HCT116 (cell line): Measurements from ENCODE around the gene S100A11. TPM values are rescaled to one million over a fixed set of nuclear protein-coding genes. Genes with fewer than 3 reads are reported as not detected.

Experiments used
- ATAC-seq: fragments of 200-7000 bp; cut with Tn5 transposase; 2 replicates; pipeline ENCODE4 v1.9.1; 2020; ENCODE audit warnings: mild to moderate bottlenecking, moderate library complexity
- BruUV-seq: library from RNA; stranded (reverse); fragments of 400-500 nt; replicated peaks from 2 replicates; lab custom pipeline; 2021; lab: Mats Ljungman, UMichigan
- CTCF ChIA-PET: fragments of 300-600 bp; sonication (Branson Sonifier 250); formaldehyde crosslinking; loops from one replicate; lab custom pipeline; 2021; ENCODE audit warnings: antibody characterized with exemption; lab: Charles Lee
- POLR2A ChIA-PET: fragments of 300-600, 350-600 bp; sonication (Branson Sonifier 250); formaldehyde crosslinking; loops from one replicate; lab custom pipeline; 2021; ENCODE audit warnings: antibody characterized with exemption; lab: Charles Lee
- RAD21 ChIA-PET, 2 experiments: fragments of 300-600 bp; sonication (Branson Sonifier 250); formaldehyde crosslinking; loops; one replicate each; lab custom pipeline; 2023; ENCODE audit warnings: low total read pairs in 2 of 2; ENCODE audit not compliant: uncharacterized antibody in 2 of 2, unreplicated experiment in 2 of 2, low non-redundant PET in 1 of 2; lab: Charles Lee
- DNase-seq: peaks from one replicate; pipeline ENCODE4 v3.0.0-alpha.2; 2010; ENCODE audit warnings: low read depth, low spot score
- H2AFZ ChIP-seq: fragments of 200-600 bp; shearing (Covaris generic), sonication (generic); 2 replicates; pipeline ENCODE4 v1.6.1; 2017; ENCODE audit warnings: low read depth, mixed run types, mixed read lengths, antibody characterized with exemption, low read length; ENCODE audit not compliant: poor library complexity, severe bottlenecking
- H3K27ac ChIP-seq: 2 replicates; pipeline ENCODE4 v1.5.1; 2012; ENCODE audit warnings: low read depth, low read length
- H3K27me3 ChIP-seq: fragments of 200-600 bp; sonication (generic); 2 replicates; pipeline ENCODE4 v1.6.1; 2016; ENCODE audit warnings: mixed run types, low read length, mixed read lengths; ENCODE audit not compliant: insufficient read depth
- H3K36me3 ChIP-seq, 2 experiments: fragments of 200-500 bp in 1 of 2; fragments of 200-600 bp in 1 of 2; sonication (Bioruptor generic) in 1 of 2; sonication (generic) in 1 of 2; 2 replicates each; pipeline versions ENCODE4 v1.5.1 to v1.6.1; 2014 to 2016; ENCODE audit warnings: low read length in 2 of 2, inconsistent platforms in 1 of 2, mixed read lengths in 1 of 2, mixed run types in 1 of 2; ENCODE audit not compliant: insufficient read depth in 2 of 2, control insufficient read depth in 1 of 2
- H3K4me1 ChIP-seq, 2 experiments: fragments of 200-600 bp in 1 of 2; sonication (generic) in 1 of 2; 2 replicates each; pipeline versions ENCODE4 v1.5.1 to v1.6.1; 2012 to 2017; ENCODE audit warnings: low read length in 2 of 2, inconsistent platforms in 1 of 2, mild to moderate bottlenecking in 1 of 2, mixed read lengths in 1 of 2, mixed run types in 1 of 2, moderate library complexity in 1 of 2; ENCODE audit not compliant: insufficient read depth in 2 of 2, control insufficient read depth in 1 of 2
- H3K4me2 ChIP-seq: fragments of 200-600 bp; sonication (generic); 2 replicates; pipeline ENCODE4 v1.6.1; 2017; ENCODE audit warnings: mixed run types, low read length, mixed read lengths
- H3K4me3 ChIP-seq, 2 experiments: fragments of 200-600 bp in 1 of 2; sonication (generic) in 1 of 2; replicated peaks in 1 of 2; 2 replicates each; pipeline ENCODE4 v1.5.1; 2011 to 2016; ENCODE audit warnings: low read length in 2 of 2, control low read depth in 1 of 2, low read depth in 1 of 2, mild to moderate bottlenecking in 1 of 2, mixed read lengths in 1 of 2, mixed run types in 1 of 2
- H3K79me2 ChIP-seq: fragments of 200-600 bp; sonication (generic); 2 replicates; pipeline ENCODE4 v1.6.1; 2017; ENCODE audit warnings: mild to moderate bottlenecking, mixed run types, low read length, moderate library complexity, mixed read lengths; ENCODE audit not compliant: insufficient read depth
- H3K9ac ChIP-seq: fragments of 200-600 bp; sonication (generic); 2 replicates; pipeline ENCODE4 v1.6.1; 2016; ENCODE audit warnings: low read length, mixed read lengths
- H3K9me2 ChIP-seq: fragments of 200-600 bp; sonication (generic), shearing (Covaris generic); 2 replicates; pipeline ENCODE4 v1.6.1; 2017; ENCODE audit warnings: mixed run types, mild to moderate bottlenecking, moderate library complexity; ENCODE audit not compliant: insufficient read depth
- H3K9me3 ChIP-seq, 2 experiments: fragments of 200-500 bp in 1 of 2; fragments of 200-600 bp in 1 of 2; sonication (Bioruptor generic) in 1 of 2; sonication (generic) in 1 of 2; 2 replicates each; pipeline ENCODE4 v1.6.1; 2014 to 2017; ENCODE audit warnings: low read length in 2 of 2, mixed read lengths in 2 of 2, inconsistent platforms in 1 of 2, low read depth in 1 of 2, mild to moderate bottlenecking in 1 of 2, mixed run types in 1 of 2, moderate library complexity in 1 of 2; ENCODE audit not compliant: control insufficient read depth in 1 of 2, insufficient read depth in 1 of 2
- H4K20me1 ChIP-seq: fragments of 200-600 bp; sonication (generic), shearing (Covaris generic); 2 replicates; pipeline ENCODE4 v1.6.1; 2017; ENCODE audit warnings: mixed run types, mild to moderate bottlenecking, moderate library complexity; ENCODE audit not compliant: insufficient read depth
- CBX3 ChIP-seq: IDR thresholded peaks from 2 replicates; pipeline ENCODE4 v1.6.1; 2012; ENCODE audit warnings: low read depth
- CEBPB ChIP-seq: IDR thresholded peaks from 2 replicates; pipeline ENCODE4 v1.6.1; 2012; ENCODE audit warnings: low read depth
- CTCF ChIP-seq, 3 experiments: fragments of 200-600 bp in 1 of 3; sonication (generic) in 1 of 3; IDR thresholded peaks in 2 of 3; conservative IDR thresholded peaks in 1 of 3; 2 replicates each; pipeline ENCODE4 v1.5.1; 2012 to 2017; ENCODE audit warnings: low read depth in 2 of 3, low read length in 2 of 3, antibody characterized with exemption in 1 of 3, borderline replicate concordance in 1 of 3, control low read depth in 1 of 3, mild to moderate bottlenecking in 1 of 3, mixed read lengths in 1 of 3, mixed run types in 1 of 3, moderate library complexity in 1 of 3; ENCODE audit not compliant: insufficient read depth in 1 of 3
- EGR1 ChIP-seq: IDR thresholded peaks from 2 replicates; pipeline ENCODE4 v1.6.1; 2012; ENCODE audit warnings: low read depth
- ELF1 ChIP-seq: IDR thresholded peaks from 2 replicates; pipeline ENCODE4 v1.6.1; 2012; ENCODE audit warnings: low read depth, borderline replicate concordance
- EZH2 ChIP-seq: fragments of 200-600 bp; sonication (generic); IDR thresholded peaks from 2 replicates; pipeline ENCODE4 v1.6.1; 2017; ENCODE audit warnings: antibody characterized with exemption, mixed run types
- FOSL1 ChIP-seq: IDR thresholded peaks from 2 replicates; pipeline ENCODE4 v1.6.1; 2012; ENCODE audit warnings: low read depth
- JUND ChIP-seq: IDR thresholded peaks from 2 replicates; pipeline ENCODE4 v1.6.1; 2012
- POLR2A ChIP-seq: IDR thresholded peaks from 2 replicates; pipeline ENCODE4 v1.7.0; 2011; ENCODE audit warnings: borderline replicate concordance; ENCODE audit not compliant: insufficient read depth, insufficient read length; ENCODE audit errors: extremely low read depth
- SIN3A ChIP-seq: IDR thresholded peaks from 2 replicates; pipeline ENCODE4 v1.6.1; 2012; ENCODE audit warnings: low read depth
- SP1 ChIP-seq: IDR thresholded peaks from 2 replicates; pipeline ENCODE4 v1.6.1; 2012; ENCODE audit warnings: low read depth
- YY1 ChIP-seq: IDR thresholded peaks from 2 replicates; pipeline ENCODE4 v1.6.1; 2011; ENCODE audit warnings: low read length, low read depth, moderate library complexity, mild to moderate bottlenecking; ENCODE audit not compliant: insufficient replicate concordance; ENCODE audit errors: extremely low read depth
- ZNF274 ChIP-seq: fragments of 200-500 bp; sonication (Bioruptor generic); IDR thresholded peaks from 2 replicates; pipeline ENCODE4 v1.6.1; 2014; ENCODE audit warnings: mild to moderate bottlenecking, low read depth, low read length, inconsistent platforms
- intact Hi-C: fragments of 100-400 bp; cut with micrococcal nuclease; formaldehyde crosslinking; loops from 2 replicates; pipeline ENCODE4 v1.10.0; 2022
- total RNA-seq: library from RNA; stranded (reverse); gene quantifications from one replicate; pipeline ENCODE4 v1.2.1, GENCODE V29; 2021; ENCODE audit not compliant: unreplicated experiment
- TF ChIP-seq, protein P1 (sequence below): IDR thresholded peaks from 2 replicates; pipeline ENCODE4 v1.6.1; 2012; ENCODE audit warnings: low read depth
- TF ChIP-seq, protein P2 (sequence below): IDR thresholded peaks from 2 replicates; pipeline ENCODE4 v1.6.1; 2011; ENCODE audit warnings: mild to moderate bottlenecking, low read length, moderate library complexity; ENCODE audit not compliant: insufficient replicate concordance; ENCODE audit errors: extremely low read depth

S100A11 gene
- total RNA-seq, 1 experiment from 2014 or later: 229 TPM

DNA sequence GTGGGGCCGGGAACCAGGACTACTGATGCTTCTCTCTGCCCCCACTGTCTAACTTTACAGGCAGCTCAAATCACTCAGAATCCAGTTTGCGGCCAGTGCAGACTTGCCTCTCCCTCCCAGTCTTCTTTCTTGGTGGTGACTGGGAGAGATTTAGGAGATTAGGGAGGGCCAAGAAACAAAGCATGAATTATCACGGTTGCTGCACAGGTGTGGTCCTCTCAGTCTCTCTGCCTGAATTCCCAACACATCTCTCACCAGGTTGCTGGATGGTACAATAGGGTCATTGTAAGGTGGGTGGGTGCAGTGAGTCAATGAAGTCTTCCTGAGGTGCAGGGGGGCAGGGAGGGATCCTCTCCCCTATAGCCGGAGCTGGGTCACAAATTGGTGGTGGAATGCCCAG is 12.6 kb downstream of the S100A11 start:
- Histone ChIP-seq H3K27me3 (no peaks in the 10 kb centered on the region), H3K4me2 (peak overlapping the region; percentile 33), H3K4me3 (no peak overlapping the region), H3K27ac (no peak overlapping the region), H3K4me1 (peaks cover 0 to 21% of the 10 kb centered on the region in 2 experiments; a peak in 1 of 4 replicates), H3K9me3 (no peaks in the 10 kb centered on the region), H4K20me1 (no peaks in the 10 kb centered on the region), H2AFZ (no peak overlapping the region), H3K79me2 (no peaks in the 10 kb centered on the region), H3K36me3 (no peaks in the 10 kb centered on the region)
- RAD21 ChIA-PET: no interaction called here
- no peak for DNase-seq
- intact Hi-C loops: no loop called here
- no peak for TF ChIP-seq ZNF274
- TF ChIP-seq CBX3: no peak
- TF ChIP-seq EGR1: no peak
- TF ChIP-seq SIN3A: no peak
- TF ChIP-seq, protein P1, sequence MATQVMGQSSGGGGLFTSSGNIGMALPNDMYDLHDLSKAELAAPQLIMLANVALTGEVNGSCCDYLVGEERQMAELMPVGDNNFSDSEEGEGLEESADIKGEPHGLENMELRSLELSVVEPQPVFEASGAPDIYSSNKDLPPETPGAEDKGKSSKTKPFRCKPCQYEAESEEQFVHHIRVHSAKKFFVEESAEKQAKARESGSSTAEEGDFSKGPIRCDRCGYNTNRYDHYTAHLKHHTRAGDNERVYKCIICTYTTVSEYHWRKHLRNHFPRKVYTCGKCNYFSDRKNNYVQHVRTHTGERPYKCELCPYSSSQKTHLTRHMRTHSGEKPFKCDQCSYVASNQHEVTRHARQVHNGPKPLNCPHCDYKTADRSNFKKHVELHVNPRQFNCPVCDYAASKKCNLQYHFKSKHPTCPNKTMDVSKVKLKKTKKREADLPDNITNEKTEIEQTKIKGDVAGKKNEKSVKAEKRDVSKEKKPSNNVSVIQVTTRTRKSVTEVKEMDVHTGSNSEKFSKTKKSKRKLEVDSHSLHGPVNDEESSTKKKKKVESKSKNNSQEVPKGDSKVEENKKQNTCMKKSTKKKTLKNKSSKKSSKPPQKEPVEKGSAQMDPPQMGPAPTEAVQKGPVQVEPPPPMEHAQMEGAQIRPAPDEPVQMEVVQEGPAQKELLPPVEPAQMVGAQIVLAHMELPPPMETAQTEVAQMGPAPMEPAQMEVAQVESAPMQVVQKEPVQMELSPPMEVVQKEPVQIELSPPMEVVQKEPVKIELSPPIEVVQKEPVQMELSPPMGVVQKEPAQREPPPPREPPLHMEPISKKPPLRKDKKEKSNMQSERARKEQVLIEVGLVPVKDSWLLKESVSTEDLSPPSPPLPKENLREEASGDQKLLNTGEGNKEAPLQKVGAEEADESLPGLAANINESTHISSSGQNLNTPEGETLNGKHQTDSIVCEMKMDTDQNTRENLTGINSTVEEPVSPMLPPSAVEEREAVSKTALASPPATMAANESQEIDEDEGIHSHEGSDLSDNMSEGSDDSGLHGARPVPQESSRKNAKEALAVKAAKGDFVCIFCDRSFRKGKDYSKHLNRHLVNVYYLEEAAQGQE: no peak
- no peak for TF ChIP-seq JUND
- TF ChIP-seq POLR2A: no peak
- TF ChIP-seq EZH2: no peak
- no peak for TF ChIP-seq ELF1
- no peak for TF ChIP-seq SP1
- TF ChIP-seq CTCF (IDR thresholded peaks at IDR 0.05 in 2 of 3, conservative IDR thresholded peaks at IDR 0.05 in 1 of 3; ENCODE audit: borderline replicate concordance in 1 of 3, insufficient read depth in 1 of 3, low read depth in 2 of 3, low read length in 2 of 3): no peak
- TF ChIP-seq, protein P2, sequence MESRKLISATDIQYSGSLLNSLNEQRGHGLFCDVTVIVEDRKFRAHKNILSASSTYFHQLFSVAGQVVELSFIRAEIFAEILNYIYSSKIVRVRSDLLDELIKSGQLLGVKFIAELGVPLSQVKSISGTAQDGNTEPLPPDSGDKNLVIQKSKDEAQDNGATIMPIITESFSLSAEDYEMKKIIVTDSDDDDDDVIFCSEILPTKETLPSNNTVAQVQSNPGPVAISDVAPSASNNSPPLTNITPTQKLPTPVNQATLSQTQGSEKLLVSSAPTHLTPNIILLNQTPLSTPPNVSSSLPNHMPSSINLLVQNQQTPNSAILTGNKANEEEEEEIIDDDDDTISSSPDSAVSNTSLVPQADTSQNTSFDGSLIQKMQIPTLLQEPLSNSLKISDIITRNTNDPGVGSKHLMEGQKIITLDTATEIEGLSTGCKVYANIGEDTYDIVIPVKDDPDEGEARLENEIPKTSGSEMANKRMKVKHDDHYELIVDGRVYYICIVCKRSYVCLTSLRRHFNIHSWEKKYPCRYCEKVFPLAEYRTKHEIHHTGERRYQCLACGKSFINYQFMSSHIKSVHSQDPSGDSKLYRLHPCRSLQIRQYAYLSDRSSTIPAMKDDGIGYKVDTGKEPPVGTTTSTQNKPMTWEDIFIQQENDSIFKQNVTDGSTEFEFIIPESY: no peak
- no peak for TF ChIP-seq YY1
- TF ChIP-seq FOSL1: no peak
- no peak for TF ChIP-seq CEBPB
- TF ChIP-seq, all 23 proteins: peak for 0
- BruUV-seq: no TSS peak
- ATAC-seq: peak; percentile 82
- Histone ChIP-seq H3K9me2 (no peaks in the 10 kb centered on the region), H3K9ac (no peak overlapping the region)
- CTCF ChIA-PET: no interaction called here
- POLR2A ChIA-PET: no interaction called here
